ENCODE measurements around the gene NSUN7.

NSUN7 gene

DNA sequence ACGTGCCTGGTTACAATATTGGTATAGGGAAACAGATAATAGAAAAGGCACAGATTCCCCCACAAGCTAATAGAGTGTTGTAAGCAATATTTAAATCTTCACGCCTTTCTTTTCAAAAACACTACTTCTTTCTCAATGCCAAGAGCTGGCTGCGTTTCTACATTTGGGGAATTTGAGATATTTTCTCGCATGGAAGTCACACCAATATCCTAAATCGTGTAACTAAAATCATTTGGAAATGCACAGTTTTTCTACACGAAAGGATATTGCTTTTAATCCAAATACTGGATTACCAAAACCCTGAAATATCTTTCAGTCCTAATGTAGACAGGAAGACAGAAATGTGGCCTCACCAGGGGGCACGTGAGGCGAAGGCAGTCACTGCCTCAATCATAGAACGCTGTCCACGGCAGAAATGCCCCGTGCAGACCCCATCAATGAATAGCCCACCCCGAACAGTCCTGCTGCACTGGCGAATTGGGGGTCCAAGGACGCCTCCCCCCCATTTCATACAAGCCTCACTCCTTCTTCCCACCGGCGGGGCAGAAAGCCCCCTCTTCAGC, 106.6 kb downstream of the NSUN7 start:
- DNase-seq = no peak

DNA sequence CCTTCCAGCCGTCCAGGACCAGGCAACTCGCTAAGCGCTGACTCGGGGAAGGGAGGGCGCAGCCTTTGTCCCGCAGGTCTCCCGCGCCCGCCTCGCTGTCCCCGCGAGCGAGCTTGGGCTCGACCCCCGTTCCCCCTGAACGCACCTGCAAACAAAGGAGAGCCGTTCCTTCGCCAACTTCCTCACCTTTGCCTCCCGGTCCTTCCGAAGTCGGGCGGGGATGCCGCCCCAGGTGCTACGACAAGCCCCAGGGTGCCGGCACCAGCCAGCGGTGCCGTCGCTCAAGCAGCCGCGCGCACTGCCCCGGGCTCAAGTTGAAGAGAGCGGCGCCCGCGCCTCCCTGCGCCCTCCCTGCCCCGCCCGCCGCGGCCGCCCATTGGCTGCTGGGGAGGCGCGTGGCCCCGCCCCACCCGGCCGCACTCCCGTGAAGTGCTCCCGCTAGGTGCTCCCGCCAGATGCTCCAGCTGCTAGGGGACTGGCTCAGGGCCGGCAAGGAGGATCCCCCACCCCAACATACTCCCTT, 107.1 kb downstream of the NSUN7 start:
- peak; percentile 27 for DNase-seq

DNA sequence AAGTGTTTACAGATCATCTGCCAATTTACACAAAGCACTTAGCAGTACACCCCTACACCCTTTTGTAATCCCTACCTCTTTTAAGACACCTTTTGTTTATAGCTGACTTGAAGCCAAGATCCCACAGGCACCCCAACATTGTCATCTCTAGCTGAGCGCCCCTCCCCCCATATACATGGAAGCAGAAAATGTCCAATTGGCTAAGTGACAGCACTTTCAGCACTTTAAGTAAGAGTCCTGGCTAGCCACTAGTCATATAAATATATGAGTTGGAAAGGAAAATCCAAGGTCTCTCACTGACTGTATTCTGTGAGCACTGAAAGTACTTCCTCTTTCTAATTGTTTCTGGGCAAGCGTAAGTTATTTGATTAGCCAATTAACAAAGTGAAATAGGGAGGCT, 108.2 kb downstream of the NSUN7 start:
- DNase-seq = no peak

DNA sequence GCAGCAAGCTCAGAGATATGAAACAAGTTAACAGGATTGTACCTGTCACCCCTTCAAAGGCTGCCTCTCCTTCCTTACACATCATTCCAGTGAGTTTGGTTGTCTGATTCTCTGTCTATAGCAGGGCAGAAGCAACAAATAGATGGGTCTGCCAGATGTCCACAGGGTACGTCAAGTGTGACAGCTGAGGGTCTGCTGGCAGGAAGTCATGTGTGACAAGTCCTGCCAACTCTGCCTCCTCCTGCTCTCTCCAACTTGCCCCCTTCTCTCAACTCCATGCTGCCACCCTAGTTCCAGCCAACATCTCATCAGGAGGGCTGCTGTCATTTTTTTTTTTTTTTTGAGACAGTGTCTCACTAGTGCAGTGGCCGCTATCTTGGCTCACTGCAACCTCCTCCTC, 109.2 kb downstream of the NSUN7 start:
- DNase-seq = no peak
